ENCODE results near the gene AOPEP.

AOPEP gene

GRCh38 chr9:94726495-94727191 is at the start of gene AOPEP:
AOPEP (plus strand) TSS chr9:94726699; CDS start chr9:94759784, 33,085 bp downstream.
- DNase-seq = peak; percentile 90

GRCh38 chr9:94677929-94678328 is 48.6 kb upstream of the AOPEP start:
- no peak for DNase-seq

- DNase-seq = no peak
Measured at GRCh38 chr9:94679587-94679986, 46.9 kb upstream of the AOPEP start.

GRCh38 chr9:94680020-94680419 is 46.5 kb upstream of the AOPEP start:
- DNase-seq = no peak

GRCh38 chr9:94680621-94681020 is 45.9 kb upstream of the AOPEP start:
- DNase-seq = no peak

- peak; percentile 49 for DNase-seq
Measured at GRCh38 chr9:94681508-94681907, 45.0 kb upstream of the AOPEP start.

- no peak for DNase-seq
Measured at GRCh38 chr9:94685359-94685758, 41.1 kb upstream of the AOPEP start.

GRCh38 chr9:94687451-94687850 is 39.0 kb upstream of the AOPEP start:
- DNase-seq = no peak

GRCh38 chr9:94690344-94690743 is 36.2 kb upstream of the AOPEP start:
- no peak for DNase-seq

GRCh38 chr9:94692601-94693000 is 33.9 kb upstream of the AOPEP start:
- no peak for DNase-seq

- no peak for DNase-seq
Measured at GRCh38 chr9:94693485-94694204, 32.9 kb upstream of the AOPEP start.

GRCh38 chr9:94696545-94696944 is 30.0 kb upstream of the AOPEP start:
- DNase-seq = no peak

GRCh38 chr9:94697972-94698581 is 28.4 kb upstream of the AOPEP start:
- DNase-seq = no peak

GRCh38 chr9:94699715-94700373 is 26.7 kb upstream of the AOPEP start:
- DNase-seq = no peak

- no peak for DNase-seq
Measured at GRCh38 chr9:94700445-94700844, 26.1 kb upstream of the AOPEP start.

GRCh38 chr9:94703488-94704140 is 22.9 kb upstream of the AOPEP start:
- DNase-seq = no peak

- no peak for DNase-seq
Measured at GRCh38 chr9:94705162-94705702, 21.3 kb upstream of the AOPEP start.

- no peak for DNase-seq
Measured at GRCh38 chr9:94706922-94707321, 19.6 kb upstream of the AOPEP start.

- DNase-seq = no peak
Measured at GRCh38 chr9:94713436-94714215, 12.9 kb upstream of the AOPEP start.

- DNase-seq = no peak
Measured at GRCh38 chr9:94714494-94714893, 12.0 kb upstream of the AOPEP start.

- no peak for DNase-seq
Measured at GRCh38 chr9:94717761-94718160, 8.7 kb upstream of the AOPEP start.

GRCh38 chr9:94718936-94719335 is 7.6 kb upstream of the AOPEP start:
- no peak for DNase-seq

Measured in NCI-H226 (cell line).